NCI-H2227 treated with DMSO at 0.1 percent for 48 hours (cell line): ENCODE results near the gene NOL4L.
A peak's percentile ranks its signal among the peaks of the same experiment; 100 is the strongest.
"Not testable (repeated sequence)": the region's sequence is repeated elsewhere in the genome, so short reads cannot be mapped to it uniquely, and the experiment has no call there.

Experiments
- DNase-seq: peaks from one replicate; lab custom pipeline; 2025; lab: John Stamatoyannopoulos, UW

NOL4L gene

GRCh38 chr20:32470025-32470861, 114.9 kb downstream of the NOL4L start:
- no peak for DNase-seq

GRCh38 chr20:32468860-32469259, 116.3 kb downstream of the NOL4L start:
- no peak for DNase-seq

DNA sequence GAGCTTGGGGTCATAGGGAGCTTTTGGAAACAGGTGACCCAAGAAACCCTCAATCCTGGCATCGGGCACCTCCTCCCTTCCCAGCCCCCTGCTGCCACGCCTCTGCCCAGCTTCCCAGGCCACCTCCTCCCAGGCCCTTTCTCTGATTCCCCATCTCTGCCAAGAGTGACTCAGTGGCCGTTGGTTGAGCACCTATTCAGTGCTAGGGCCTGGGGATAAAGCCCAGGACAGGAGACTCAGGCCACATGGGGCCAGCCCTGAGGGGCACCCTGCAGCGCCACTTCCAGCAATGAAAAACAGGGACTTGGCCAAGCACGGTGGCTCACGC, 116.9 kb downstream of the NOL4L start:
- DNase-seq = no peak

DNA sequence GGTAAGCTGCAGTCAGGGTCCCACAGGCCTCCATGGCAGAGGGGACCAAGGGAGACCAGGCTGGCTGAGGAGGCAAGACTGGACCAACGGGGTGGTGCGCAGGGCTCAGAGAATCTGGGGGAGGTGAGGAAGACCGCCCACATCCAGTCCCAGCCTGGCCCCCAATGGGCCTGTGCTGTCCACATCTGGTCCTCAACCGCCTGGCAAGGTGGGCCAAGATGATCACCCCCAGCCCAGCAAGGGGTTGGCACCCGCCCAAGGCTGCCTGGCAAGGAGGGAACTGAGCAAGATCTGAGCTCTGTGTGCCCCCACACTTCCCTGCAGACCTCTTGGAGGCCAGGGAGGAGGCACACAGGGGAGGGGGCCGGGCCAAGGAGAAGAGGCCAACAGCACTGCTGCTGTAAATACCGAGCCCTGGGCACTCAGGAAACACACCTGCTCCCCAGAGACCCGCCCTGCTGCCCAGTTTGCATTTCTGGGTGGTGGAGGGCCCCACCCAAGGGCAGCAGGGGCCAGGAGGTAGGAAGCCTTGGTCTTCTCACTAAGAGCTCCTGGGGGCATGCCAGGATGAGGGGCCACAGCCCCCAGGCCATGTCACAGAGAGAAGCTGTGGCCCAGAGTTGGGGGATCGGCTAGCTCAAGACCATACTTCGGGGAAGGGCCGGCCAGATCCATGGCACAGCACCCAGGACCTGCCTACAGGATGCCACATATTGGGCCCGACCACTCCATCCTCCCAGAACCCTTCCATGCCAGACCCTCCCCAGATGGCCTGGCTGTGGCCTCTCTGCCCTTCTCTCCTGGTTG, 117.4 kb downstream of the NOL4L start:
- DNase-seq = no peak

DNA sequence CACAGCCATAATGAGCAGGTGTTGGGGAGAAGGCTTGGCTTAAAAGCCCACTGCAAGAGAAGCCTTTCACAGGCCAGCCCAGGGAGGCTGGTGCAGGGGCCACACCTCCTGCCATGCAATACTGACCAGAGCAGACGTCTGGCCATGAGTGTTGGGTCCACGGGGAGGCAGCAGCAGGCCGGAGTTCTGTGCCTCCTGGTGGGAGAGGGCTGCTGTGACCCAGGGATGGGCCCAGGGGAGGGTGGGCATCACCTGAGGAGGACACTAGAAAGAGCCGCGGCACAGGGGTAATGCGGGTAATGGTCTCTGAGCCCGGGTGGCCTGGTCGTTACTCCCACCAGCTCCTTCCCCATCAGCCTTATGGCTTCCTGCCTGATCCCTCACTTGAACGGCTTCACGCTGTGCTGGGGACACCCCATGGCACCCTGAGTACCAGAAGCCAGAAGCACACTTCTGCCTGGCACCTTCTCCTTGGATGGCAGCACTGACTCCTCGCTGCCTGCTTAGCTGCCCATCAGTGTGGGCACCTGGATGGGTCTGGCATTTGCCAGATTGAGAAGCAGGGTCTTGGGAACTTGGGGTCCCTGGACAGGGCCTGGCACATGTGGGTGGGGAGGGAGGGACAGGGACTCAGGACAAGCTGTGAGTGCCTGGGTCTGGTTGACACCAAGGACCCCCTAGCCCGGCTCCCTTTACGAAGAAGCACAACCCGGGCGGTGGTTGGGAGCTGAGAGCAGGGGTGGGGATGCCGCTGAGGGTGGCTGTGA, 118.2 kb downstream of the NOL4L start:
- no peak for DNase-seq

DNA sequence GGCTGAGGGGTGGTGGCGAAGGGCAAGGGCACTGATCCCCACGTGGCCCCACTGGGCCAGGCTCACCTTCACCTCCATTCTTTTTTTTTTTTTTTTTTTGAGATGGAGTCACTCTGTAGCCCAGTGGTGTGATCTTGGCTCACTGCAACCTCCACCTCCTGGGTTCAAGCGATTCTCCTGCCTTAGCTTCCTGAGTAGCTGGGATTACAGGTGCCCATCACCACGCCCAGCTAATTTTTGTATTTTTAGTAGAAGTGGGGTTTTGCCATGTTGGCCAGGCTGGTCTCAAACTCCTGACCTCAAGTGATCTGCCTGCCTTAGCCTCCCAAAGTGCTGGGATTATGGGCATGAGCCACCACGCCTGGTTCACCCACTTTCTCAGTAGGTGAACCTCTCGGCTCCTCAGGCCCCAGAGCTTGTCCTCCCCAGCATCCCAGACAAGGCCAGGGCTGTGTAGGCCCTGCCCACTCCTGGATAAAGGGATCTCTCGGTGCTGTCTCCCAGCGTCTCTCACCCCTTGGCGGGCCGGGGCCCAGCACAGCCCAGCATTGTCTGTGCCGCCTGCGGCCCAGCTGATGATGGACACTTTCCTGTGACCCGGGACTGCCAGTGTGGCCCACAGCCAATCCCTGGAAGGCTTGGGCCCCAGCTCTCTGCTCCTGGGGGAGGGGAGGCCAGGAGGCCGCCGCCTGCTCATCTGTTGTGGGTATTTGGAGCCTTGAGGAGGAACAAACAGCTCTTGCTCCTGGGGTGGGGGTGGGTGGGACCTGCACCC, 119.0 kb downstream of the NOL4L start:
- not testable (repeated sequence) for DNase-seq

DNA sequence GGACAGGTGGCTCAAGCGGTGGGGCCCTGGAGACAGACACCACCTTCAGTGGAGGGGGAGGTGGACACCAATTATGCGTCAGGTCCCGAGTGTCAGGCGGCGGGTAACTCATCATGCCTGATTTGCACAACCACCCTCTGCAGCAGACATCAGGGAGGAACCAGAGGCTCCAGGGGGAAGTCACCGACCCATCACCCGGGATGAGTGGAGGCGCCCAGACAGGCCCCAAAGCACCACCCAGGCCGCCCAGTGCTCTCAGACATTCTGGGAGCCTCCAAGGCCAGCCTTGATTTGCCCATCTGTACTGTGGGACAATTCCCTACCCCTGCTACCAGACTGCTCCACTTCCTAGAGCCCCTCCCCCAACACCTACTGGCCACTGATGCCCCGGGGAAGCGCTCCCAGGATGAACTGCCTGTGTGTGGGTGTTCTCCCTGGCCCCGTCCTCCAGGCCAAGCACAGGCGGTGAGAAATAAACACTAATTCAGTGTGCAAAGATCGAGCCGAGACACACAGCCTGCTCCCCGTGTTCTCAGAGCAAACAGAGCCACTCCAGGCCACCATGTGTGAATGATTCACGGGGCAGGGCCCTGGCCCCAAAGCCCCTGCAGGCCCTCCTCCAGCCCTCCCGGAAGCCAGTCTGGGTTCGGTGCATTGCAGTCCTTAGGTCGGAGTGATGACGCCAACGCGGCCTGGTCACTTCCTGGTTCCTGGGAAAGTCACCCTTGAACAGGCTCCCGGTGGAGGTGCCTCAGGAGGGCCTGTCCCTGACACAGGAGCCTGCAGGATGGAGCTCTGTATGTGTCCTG, 119.8 kb downstream of the NOL4L start:
- DNase-seq = no peak

DNA sequence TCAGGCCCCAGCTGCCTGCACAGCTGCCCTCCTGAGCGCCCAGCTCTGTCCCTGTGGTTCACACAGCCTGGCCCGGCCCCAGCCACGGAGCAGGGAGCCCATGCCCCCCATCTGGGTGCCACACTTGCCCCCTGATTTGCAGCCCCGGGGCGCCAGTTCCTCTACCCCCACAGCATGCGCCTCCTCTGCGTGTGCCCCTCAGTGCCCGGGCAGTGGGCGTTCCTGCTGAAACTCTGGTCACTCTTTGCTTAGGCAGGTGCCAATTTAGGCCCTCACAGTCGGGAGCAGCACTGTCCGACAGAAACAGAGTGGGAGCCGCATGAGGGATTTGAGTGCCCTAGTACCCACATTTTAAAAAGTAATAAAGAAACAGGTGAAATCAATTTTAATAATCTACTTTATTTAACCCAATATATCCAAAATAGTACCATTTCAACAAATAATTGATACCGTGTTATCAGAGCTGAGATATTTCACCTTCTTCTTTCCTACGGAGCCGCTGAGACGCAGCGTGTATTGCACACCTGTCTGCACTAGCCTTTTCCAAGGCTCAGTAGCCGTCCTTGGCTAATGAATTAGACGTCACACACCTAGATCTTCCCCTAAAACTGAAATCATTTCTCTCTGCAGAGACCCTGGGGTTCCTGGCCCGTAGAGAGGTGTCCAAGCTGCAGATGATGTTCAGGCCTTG, 120.6 kb downstream of the NOL4L start:
- DNase-seq = no peak

- peak; percentile 39 for DNase-seq
Observed at GRCh38 chr20:32463642-32464400, 121.3 kb downstream of the NOL4L start.

- no peak for DNase-seq
Observed at GRCh38 chr20:32462900-32463641, 122.1 kb downstream of the NOL4L start.

- no peak for DNase-seq
Observed at GRCh38 chr20:32461836-32462600, 123.1 kb downstream of the NOL4L start.

GRCh38 chr20:32460683-32461320, 124.3 kb downstream of the NOL4L start:
- DNase-seq = no peak

- DNase-seq = no peak
Observed at GRCh38 chr20:32460231-32460630, 124.9 kb downstream of the NOL4L start.

DNA sequence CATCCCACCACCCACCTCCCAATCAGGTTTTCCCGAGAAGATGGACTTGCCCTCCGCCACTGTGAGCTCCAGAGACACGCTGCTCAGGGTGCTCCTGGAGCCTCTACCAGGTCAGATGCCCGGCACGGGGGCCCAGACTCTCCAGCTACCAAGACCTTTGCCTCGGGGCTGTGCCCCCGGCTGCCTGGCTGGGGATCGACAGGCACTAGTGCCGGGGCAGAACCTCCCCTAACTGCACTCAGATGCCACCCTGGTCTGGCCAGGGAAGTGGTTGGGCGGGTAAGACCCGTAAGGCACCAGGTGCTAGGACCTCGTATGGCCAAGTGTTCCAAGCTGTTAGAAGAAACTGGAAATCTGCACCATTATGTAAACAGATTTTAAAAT, 126.3 kb downstream of the NOL4L start:
- DNase-seq = no peak

- DNase-seq = no peak
Observed at GRCh38 chr20:32458061-32458836, 126.9 kb downstream of the NOL4L start.

- DNase-seq = peak; percentile 87
Observed at GRCh38 chr20:32457479-32457986, 127.6 kb downstream of the NOL4L start.
